GM23338 (cell line): ENCODE results near the gene RWDD1. TPM values are rescaled to one million over a fixed set of nuclear protein-coding genes. Genes with fewer than 3 reads are reported as not detected.

ENCODE experiments used
- EZH2 ChIP-seq: fragments of 200-600 bp; sonication (generic); IDR thresholded peaks from one replicate; pipeline ENCODE4 v1.8.0; 2017; ENCODE audit warnings: antibody characterized with exemption, mild to moderate bottlenecking, low read depth; ENCODE audit not compliant: unreplicated experiment
- EZH2phosphoT487 ChIP-seq: fragments of 200-600 bp; sonication (generic); IDR thresholded peaks from one replicate; pipeline ENCODE4 v1.8.1; 2018; ENCODE audit warnings: antibody characterized with exemption; ENCODE audit not compliant: unreplicated experiment
- JUNB ChIP-seq: IDR thresholded peaks from one replicate; pipeline ENCODE4 v1.6.1; 2016; ENCODE audit warnings: antibody characterized with exemption; ENCODE audit not compliant: unreplicated experiment
- NANOG ChIP-seq: IDR thresholded peaks from 2 replicates; pipeline ENCODE4 v1.6.1; 2016; ENCODE audit warnings: antibody characterized with exemption, borderline replicate concordance
- POLR2AphosphoS5 ChIP-seq: IDR thresholded peaks from 2 replicates; pipeline ENCODE4 v1.6.1; 2016; ENCODE audit warnings: antibody characterized with exemption, low read depth
- polyA plus RNA-seq: library from polyadenylated mRNA; unstranded; fragments of >200 nt; fragmentation: Nextera tagmentation; extraction: Ambion mirVana; gene quantifications from 2 replicates; pipeline ENCODE4 v1.2.1, GENCODE V29; 2016
- total RNA-seq: library from RNA; depleted of rRNA; stranded (reverse); fragments of >200 nt; shearing (Covaris generic); gene quantifications from 2 replicates; pipeline ENCODE4 v1.2.3, GENCODE V29; 2014
- TF ChIP-seq, protein P1 (sequence below): fragments of 250-450 bp; sonication (Bioruptor Pico); IDR thresholded peaks from 2 replicates; pipeline ENCODE4 v1.5.0; 2020; ENCODE audit warnings: mild to moderate bottlenecking, moderate library complexity
- TF ChIP-seq, protein P2 (sequence below): IDR thresholded peaks from 2 replicates; pipeline ENCODE4 v1.6.1; 2016; ENCODE audit warnings: antibody characterized with exemption
- TF ChIP-seq, protein P3 (sequence below): IDR thresholded peaks from one replicate; pipeline ENCODE4 v1.6.1; 2018; ENCODE audit warnings: antibody characterized with exemption; ENCODE audit not compliant: unreplicated experiment

RWDD1 gene
- total and polyA plus RNA-seq, 2 experiments from 2014 or later, result 20.2 to 171 TPM

DNA sequence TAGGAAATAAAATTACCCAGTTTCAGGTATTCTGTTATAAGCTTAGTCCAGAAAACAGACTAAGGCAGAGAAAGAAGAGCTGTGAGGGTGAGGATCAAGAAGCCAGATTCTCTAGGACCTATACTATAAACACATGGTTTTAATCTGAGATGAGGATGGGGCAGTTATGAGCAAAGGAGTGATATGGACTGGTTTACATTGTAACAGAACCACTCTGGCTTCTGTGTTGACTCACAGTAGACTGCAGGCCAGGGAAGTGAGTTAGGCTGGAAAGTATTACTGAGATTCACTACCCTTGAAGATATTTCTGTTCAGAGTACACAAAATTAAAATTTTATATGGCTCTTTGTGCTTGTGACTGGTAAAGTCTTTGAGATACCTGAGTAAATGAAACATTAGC lies 3.2 kb upstream of the RWDD1 start (continued):
- TF ChIP-seq, protein P1, sequence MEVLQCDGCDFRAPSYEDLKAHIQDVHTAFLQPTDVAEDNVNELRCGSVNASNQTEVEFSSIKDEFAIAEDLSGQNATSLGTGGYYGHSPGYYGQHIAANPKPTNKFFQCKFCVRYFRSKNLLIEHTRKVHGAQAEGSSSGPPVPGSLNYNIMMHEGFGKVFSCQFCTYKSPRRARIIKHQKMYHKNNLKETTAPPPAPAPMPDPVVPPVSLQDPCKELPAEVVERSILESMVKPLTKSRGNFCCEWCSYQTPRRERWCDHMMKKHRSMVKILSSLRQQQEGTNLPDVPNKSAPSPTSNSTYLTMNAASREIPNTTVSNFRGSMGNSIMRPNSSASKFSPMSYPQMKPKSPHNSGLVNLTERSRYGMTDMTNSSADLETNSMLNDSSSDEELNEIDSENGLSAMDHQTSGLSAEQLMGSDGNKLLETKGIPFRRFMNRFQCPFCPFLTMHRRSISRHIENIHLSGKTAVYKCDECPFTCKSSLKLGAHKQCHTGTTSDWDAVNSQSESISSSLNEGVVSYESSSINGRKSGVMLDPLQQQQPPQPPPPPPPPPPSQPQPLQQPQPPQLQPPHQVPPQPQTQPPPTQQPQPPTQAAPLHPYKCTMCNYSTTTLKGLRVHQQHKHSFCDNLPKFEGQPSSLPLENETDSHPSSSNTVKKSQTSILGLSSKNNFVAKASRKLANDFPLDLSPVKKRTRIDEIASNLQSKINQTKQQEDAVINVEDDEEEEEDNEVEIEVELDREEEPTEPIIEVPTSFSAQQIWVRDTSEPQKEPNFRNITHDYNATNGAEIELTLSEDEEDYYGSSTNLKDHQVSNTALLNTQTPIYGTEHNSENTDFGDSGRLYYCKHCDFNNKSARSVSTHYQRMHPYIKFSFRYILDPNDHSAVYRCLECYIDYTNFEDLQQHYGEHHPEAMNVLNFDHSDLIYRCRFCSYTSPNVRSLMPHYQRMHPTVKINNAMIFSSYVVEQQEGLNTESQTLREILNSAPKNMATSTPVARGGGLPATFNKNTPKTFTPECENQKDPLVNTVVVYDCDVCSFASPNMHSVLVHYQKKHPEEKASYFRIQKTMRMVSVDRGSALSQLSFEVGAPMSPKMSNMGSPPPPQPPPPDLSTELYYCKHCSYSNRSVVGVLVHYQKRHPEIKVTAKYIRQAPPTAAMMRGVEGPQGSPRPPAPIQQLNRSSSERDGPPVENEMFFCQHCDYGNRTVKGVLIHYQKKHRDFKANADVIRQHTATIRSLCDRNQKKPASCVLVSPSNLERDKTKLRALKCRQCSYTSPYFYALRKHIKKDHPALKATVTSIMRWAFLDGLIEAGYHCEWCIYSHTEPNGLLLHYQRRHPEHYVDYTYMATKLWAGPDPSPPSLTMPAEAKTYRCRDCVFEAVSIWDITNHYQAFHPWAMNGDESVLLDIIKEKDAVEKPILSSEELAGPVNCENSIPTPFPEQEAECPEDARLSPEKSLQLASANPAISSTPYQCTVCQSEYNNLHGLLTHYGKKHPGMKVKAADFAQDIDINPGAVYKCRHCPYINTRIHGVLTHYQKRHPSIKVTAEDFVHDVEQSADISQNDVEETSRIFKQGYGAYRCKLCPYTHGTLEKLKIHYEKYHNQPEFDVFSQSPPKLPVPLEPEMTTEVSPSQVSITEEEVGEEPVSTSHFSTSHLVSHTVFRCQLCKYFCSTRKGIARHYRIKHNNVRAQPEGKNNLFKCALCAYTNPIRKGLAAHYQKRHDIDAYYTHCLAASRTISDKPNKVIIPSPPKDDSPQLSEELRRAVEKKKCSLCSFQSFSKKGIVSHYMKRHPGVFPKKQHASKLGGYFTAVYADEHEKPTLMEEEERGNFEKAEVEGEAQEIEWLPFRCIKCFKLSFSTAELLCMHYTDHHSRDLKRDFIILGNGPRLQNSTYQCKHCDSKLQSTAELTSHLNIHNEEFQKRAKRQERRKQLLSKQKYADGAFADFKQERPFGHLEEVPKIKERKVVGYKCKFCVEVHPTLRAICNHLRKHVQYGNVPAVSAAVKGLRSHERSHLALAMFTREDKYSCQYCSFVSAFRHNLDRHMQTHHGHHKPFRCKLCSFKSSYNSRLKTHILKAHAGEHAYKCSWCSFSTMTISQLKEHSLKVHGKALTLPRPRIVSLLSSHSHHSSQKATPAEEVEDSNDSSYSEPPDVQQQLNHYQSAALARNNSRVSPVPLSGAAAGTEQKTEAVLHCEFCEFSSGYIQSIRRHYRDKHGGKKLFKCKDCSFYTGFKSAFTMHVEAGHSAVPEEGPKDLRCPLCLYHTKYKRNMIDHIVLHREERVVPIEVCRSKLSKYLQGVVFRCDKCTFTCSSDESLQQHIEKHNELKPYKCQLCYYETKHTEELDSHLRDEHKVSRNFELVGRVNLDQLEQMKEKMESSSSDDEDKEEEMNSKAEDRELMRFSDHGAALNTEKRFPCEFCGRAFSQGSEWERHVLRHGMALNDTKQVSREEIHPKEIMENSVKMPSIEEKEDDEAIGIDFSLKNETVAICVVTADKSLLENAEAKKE (CRISPR knock-in tag), result no peak
- no peak for TF ChIP-seq JUNB
- TF ChIP-seq, protein P2, sequence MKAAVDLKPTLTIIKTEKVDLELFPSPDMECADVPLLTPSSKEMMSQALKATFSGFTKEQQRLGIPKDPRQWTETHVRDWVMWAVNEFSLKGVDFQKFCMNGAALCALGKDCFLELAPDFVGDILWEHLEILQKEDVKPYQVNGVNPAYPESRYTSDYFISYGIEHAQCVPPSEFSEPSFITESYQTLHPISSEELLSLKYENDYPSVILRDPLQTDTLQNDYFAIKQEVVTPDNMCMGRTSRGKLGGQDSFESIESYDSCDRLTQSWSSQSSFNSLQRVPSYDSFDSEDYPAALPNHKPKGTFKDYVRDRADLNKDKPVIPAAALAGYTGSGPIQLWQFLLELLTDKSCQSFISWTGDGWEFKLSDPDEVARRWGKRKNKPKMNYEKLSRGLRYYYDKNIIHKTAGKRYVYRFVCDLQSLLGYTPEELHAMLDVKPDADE, result no peak
- TF ChIP-seq NANOG, result no peak
- TF ChIP-seq EZH2phosphoT487, result no peak
- TF ChIP-seq, protein P3, sequence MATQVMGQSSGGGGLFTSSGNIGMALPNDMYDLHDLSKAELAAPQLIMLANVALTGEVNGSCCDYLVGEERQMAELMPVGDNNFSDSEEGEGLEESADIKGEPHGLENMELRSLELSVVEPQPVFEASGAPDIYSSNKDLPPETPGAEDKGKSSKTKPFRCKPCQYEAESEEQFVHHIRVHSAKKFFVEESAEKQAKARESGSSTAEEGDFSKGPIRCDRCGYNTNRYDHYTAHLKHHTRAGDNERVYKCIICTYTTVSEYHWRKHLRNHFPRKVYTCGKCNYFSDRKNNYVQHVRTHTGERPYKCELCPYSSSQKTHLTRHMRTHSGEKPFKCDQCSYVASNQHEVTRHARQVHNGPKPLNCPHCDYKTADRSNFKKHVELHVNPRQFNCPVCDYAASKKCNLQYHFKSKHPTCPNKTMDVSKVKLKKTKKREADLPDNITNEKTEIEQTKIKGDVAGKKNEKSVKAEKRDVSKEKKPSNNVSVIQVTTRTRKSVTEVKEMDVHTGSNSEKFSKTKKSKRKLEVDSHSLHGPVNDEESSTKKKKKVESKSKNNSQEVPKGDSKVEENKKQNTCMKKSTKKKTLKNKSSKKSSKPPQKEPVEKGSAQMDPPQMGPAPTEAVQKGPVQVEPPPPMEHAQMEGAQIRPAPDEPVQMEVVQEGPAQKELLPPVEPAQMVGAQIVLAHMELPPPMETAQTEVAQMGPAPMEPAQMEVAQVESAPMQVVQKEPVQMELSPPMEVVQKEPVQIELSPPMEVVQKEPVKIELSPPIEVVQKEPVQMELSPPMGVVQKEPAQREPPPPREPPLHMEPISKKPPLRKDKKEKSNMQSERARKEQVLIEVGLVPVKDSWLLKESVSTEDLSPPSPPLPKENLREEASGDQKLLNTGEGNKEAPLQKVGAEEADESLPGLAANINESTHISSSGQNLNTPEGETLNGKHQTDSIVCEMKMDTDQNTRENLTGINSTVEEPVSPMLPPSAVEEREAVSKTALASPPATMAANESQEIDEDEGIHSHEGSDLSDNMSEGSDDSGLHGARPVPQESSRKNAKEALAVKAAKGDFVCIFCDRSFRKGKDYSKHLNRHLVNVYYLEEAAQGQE, result no peak
- TF ChIP-seq POLR2AphosphoS5, result no peak
- TF ChIP-seq EZH2, result no peak
